Panc1 (cell line): ENCODE data around the gene OR11H6. TPM values are rescaled to one million over a fixed set of nuclear protein-coding genes. Genes with fewer than 3 reads are reported as not detected.

Experiments used
- ATAC-seq: fragments of 200-7000 bp; cut with Tn5 transposase; 2 replicates; pipeline ENCODE4 v1.9.1; 2020; ENCODE audit warnings: mild to moderate bottlenecking, moderate library complexity
- BruUV-seq: library from RNA; stranded (reverse); fragments of 400-500 nt; replicated peaks from 2 replicates; lab custom pipeline; 2021; lab: Mats Ljungman, UMichigan
- CTCF ChIA-PET: fragments of 300-600 bp; sonication (Branson Sonifier 250); formaldehyde crosslinking; loops from one replicate; lab custom pipeline; 2022; ENCODE audit warnings: antibody characterized with exemption; lab: Charles Lee
- POLR2A ChIA-PET: fragments of 300-600 bp; sonication (Branson Sonifier 250); formaldehyde crosslinking; loops from one replicate; lab custom pipeline; 2022; ENCODE audit warnings: antibody characterized with exemption; lab: Charles Lee
- DNase-seq: peaks from one replicate; pipeline ENCODE4 v3.0.0-alpha.2; 2010; ENCODE audit warnings: low read depth, low spot score
- H3K27ac ChIP-seq: 2 replicates; pipeline ENCODE4 v1.5.1; 2011; ENCODE audit warnings: mild to moderate bottlenecking, low read length, inconsistent platforms
- H3K27me3 ChIP-seq: fragments of 200-500 bp; sonication (Bioruptor generic); 2 replicates; pipeline ENCODE4 v1.6.0; 2014; ENCODE audit warnings: low read length, inconsistent platforms; ENCODE audit not compliant: control insufficient read depth, insufficient read depth
- H3K36me3 ChIP-seq: fragments of 200-500 bp; sonication (Bioruptor generic); 2 replicates; pipeline ENCODE4 v1.5.1; 2014; ENCODE audit warnings: inconsistent platforms, mild to moderate bottlenecking, low read length, moderate library complexity; ENCODE audit not compliant: control insufficient read depth, insufficient read depth
- H3K4me1 ChIP-seq: 2 replicates; pipeline ENCODE4 v1.5.1; 2011; ENCODE audit warnings: inconsistent platforms, mild to moderate bottlenecking, low read length, moderate library complexity; ENCODE audit not compliant: control insufficient read depth, insufficient read depth
- H3K4me3 ChIP-seq, 2 experiments: 2 replicates each; pipeline ENCODE4 v1.5.1; 2011 to 2012; ENCODE audit warnings: low read depth in 2 of 2, low read length in 2 of 2, mild to moderate bottlenecking in 2 of 2, inconsistent platforms in 1 of 2, moderate library complexity in 1 of 2
- H3K9me3 ChIP-seq: fragments of 200-500 bp; sonication (Bioruptor generic); 2 replicates; pipeline ENCODE4 v1.5.1; 2014; ENCODE audit warnings: low read depth, mild to moderate bottlenecking, inconsistent platforms, low read length, moderate library complexity; ENCODE audit not compliant: control insufficient read depth, insufficient read depth
- CTCF ChIP-seq: fragments of 450-650 bp; IDR thresholded peaks from 2 replicates; pipeline ENCODE4 v1.5.1; 2017; ENCODE audit warnings: mild to moderate bottlenecking
- POLR2AphosphoS5 ChIP-seq: IDR thresholded peaks from 2 replicates; pipeline ENCODE4 v1.6.1; 2012; ENCODE audit warnings: mild to moderate bottlenecking, low read depth, low read length, moderate library complexity
- REST ChIP-seq, 2 experiments: IDR thresholded peaks; 2 replicates each; pipeline ENCODE4 v1.6.1; 2011 to 2012; ENCODE audit warnings: low read depth in 2 of 2, control low read depth in 1 of 2, low read length in 1 of 2, mild to moderate bottlenecking in 1 of 2, moderate library complexity in 1 of 2; ENCODE audit not compliant: insufficient read depth in 1 of 2
- SIN3A ChIP-seq: IDR thresholded peaks from 2 replicates; pipeline ENCODE4 v1.6.1; 2012; ENCODE audit warnings: low read depth, mild to moderate bottlenecking, low read length, moderate library complexity, borderline replicate concordance; ENCODE audit not compliant: insufficient read depth
- TCF7L2 ChIP-seq: IDR thresholded peaks from 2 replicates; pipeline ENCODE4 v1.6.1; 2011; ENCODE audit warnings: mild to moderate bottlenecking, low read depth, low read length, inconsistent platforms
- in situ Hi-C: cut with HindIII; loops from 2 replicates; pipeline ENCODE4 v1.10.0; 2016; ENCODE audit warnings: low sequenced_read_pairs, low pct_unique_long_range_greater_than_20kb
- intact Hi-C: fragments of 100-400 bp; cut with micrococcal nuclease; formaldehyde crosslinking; loops from one replicate; pipeline ENCODE4 v1.10.0; 2022; ENCODE audit not compliant: unreplicated experiment
- total RNA-seq: library from RNA; stranded (reverse); gene quantifications from one replicate; pipeline ENCODE4 v1.2.1, GENCODE V29; 2021; ENCODE audit not compliant: unreplicated experiment

OR11H6 gene
- total RNA-seq, 1 experiment from 2014 or later, result not detected

GRCh38 chr14:20180486-20180885, 43.0 kb upstream of the OR11H6 start:
- Histone ChIP-seq H3K9me3 (no peaks in the 10 kb centered on the region), H3K4me1 (no peaks in the 10 kb centered on the region), H3K27me3 (no peaks in the 10 kb centered on the region), H3K27ac (no peak overlapping the region), H3K36me3 (no peaks in the 10 kb centered on the region), H3K4me3 (no peak overlapping the region)
- TF ChIP-seq REST (IDR thresholded peaks at IDR 0.05; ENCODE audit: insufficient read depth in 1 of 2, low read depth in 2 of 2, low read length in 1 of 2) (no peak), POLR2AphosphoS5 (no peak), SIN3A (no peak), TCF7L2 (no peak), CTCF (no peak)
- in situ Hi-C loops, result no loop called here
- CTCF ChIA-PET, result no interaction called here
- intact Hi-C loops, result no loop called here
- BruUV-seq, result no TSS peak
- POLR2A ChIA-PET, result no interaction called here
- ATAC-seq (no peak), DNase-seq (no peak)

- in situ Hi-C loops, result no loop called here
- Histone ChIP-seq H3K9me3 (no peaks in the 10 kb centered on the region), H3K36me3 (no peaks in the 10 kb centered on the region), H3K27me3 (no peaks in the 10 kb centered on the region), H3K4me3 (no peak overlapping the region), H3K27ac (no peak overlapping the region), H3K4me1 (no peaks in the 10 kb centered on the region)
- ChIA-PET POLR2A (no interaction called here), CTCF (interaction anchor here (0.6 kb wide), 1 partner anchor 64 kb away, joined by 9 read pairs; no protein-coding TSS in a partner anchor)
- no peak for DNase-seq
- intact Hi-C loops, result no loop called here
- TF ChIP-seq REST (IDR thresholded peaks at IDR 0.05; ENCODE audit: insufficient read depth in 1 of 2, low read depth in 2 of 2, low read length in 1 of 2) (no peak), POLR2AphosphoS5 (no peak), SIN3A (no peak), CTCF (no peak), TCF7L2 (no peak)
- no TSS peak for BruUV-seq
- ATAC-seq, result no peak
These were observed 39.3 kb upstream of the OR11H6 start for GRCh38 chr14:20184181-20184580.
